ENCODE results near the gene SUMF2.
"Not testable (repeated sequence)": the region's sequence is repeated elsewhere in the genome, so short reads cannot be mapped to it uniquely, and the experiment has no call there.

Gene SUMF2

GRCh38 chr7:56063882-56064625 is at the start of gene SUMF2:
Gene SUMF2 (plus strand): TSS chr7:56064286. CDS start chr7:56064312, 26 bp downstream.
- peak; percentile 88 for DNase-seq (ENCODE audit: low read depth)

GRCh38 chr7:56017015-56017414 is 47.1 kb upstream of the SUMF2 start:
- not testable (repeated sequence) for DNase-seq (ENCODE audit: low read depth)

DNA sequence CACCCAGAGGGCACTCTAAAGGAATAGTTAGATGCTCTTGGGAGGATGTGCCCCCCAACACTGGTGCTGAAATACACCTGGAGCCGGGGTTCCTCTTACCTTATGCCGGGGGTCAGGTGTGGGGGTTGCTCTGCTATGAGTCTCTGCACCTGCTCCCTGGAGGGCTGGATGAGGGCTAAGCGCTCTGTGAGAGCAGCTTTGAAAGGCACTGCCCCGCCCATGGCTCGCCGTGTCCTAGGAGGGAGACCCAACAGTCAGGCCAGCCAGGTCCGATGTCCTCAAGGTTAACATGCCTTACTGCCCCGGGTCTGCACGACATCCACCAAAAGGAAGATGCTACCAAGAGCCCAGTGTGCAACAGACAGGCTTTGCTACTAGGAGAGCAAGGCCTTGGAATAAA is 44.6 kb upstream of the SUMF2 start:
- DNase-seq (ENCODE audit: low read depth), result no peak

DNA sequence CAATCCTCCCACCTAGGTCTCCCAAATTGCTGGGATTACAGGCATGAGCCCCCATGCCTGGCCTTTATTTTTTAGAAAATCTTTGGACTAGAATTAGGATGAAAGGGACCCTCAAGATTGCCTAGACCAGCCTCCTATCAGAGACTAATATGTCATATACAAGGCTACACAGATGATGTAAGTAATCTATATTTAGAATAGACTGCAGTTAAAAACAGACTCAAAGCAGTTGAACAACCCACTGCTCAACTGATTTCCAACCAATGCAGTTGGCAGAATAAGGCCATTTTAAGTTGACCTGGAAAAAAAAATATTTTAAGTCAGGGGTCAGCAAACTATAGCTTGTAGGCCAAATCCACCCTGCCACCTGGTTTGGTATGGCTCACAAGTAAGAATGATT is 40.6 kb upstream of the SUMF2 start:
- DNase-seq (ENCODE audit: low read depth), result no peak

GRCh38 chr7:56026538-56026937 is 37.5 kb upstream of the SUMF2 start:
- DNase-seq (ENCODE audit: low read depth), result no peak

DNA sequence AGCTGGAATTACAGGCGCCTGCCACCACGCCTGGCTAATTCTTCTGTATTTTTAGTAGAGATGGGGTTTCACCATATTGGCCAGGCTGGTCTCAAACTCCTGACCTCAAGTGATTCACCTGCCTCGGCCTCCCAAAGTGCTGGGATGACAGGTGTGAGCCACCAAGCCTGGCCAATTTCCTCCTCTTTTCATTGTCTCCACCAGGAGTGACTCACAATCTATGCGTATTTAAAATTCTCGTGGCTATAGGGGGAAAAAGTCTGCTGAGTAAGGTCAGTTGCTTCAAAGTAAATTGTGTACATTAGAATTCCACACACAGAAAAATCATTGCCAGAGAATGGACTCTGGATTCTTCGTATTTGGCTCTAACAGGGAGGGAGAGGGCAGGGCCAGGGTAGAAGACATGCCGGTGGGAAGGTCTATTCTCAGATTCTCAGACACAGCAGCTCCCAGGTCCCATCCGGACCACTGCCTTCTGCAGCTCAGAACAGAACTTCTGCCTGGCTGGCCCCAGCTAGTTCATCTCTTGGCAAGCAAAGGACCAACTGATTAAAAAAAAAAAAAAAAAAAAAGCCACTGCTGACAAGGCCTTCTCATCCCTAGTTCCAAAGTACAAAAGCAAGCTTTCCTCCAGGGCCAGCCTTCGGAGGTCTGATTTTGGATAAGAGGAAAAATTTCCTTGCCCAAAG is 35.0 kb upstream of the SUMF2 start:
- no peak for DNase-seq (ENCODE audit: low read depth)

- no peak for DNase-seq (ENCODE audit: low read depth)
These were observed 33.7 kb upstream of the SUMF2 start for GRCh38 chr7:56030340-56030739.

- not testable (repeated sequence) for DNase-seq (ENCODE audit: low read depth)
These were observed 32.5 kb upstream of the SUMF2 start for GRCh38 chr7:56031556-56031955.

DNA sequence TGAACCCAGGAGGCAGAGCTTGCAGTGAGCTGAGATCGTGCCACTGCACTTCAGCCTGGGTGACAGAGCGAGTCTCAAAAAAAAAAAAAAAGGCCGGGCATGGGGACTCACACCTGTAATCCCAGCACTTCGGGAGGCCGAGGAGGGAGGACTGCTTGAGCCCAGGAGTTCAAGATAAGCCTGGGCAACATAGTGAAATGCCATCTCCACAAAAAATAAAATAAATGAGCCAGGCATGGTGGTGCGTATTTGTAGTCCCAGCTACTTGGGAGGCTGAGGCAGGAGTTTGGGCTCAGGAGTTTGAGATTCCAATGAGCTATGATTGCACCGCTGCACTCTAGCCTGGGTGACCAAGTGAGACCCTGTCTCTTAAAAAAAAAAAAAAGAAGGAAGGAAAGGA is 31.5 kb upstream of the SUMF2 start:
- DNase-seq (ENCODE audit: low read depth), result not testable (repeated sequence)

- peak; percentile 57 for DNase-seq (ENCODE audit: low read depth)
These were observed 30.2 kb upstream of the SUMF2 start for GRCh38 chr7:56033671-56034432.

DNA sequence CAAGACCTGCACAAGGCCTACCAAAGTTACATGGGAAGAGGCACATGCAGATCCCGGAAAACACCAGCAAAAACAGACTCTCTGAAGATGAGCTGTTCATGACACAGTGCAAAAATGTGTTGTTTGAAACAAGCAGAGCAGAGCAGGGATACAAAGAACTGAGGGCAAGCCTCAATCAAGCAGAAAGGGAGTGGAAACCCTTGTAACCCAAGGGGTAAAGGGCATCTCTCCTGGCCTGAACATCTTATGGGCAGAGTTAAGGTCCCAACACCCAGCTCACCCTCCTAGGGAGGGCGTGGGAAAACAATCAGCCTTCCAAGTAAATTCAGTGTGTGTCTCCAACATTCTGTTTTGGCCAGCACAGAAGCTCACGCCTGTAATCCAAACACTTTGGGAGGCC is 23.4 kb upstream of the SUMF2 start:
- DNase-seq (ENCODE audit: low read depth), result no peak

GRCh38 chr7:56045758-56046157 is 18.3 kb upstream of the SUMF2 start:
- DNase-seq (ENCODE audit: low read depth), result not testable (repeated sequence)

- DNase-seq (ENCODE audit: low read depth), result no peak
These were observed 17.2 kb upstream of the SUMF2 start for GRCh38 chr7:56046721-56047445.

DNA sequence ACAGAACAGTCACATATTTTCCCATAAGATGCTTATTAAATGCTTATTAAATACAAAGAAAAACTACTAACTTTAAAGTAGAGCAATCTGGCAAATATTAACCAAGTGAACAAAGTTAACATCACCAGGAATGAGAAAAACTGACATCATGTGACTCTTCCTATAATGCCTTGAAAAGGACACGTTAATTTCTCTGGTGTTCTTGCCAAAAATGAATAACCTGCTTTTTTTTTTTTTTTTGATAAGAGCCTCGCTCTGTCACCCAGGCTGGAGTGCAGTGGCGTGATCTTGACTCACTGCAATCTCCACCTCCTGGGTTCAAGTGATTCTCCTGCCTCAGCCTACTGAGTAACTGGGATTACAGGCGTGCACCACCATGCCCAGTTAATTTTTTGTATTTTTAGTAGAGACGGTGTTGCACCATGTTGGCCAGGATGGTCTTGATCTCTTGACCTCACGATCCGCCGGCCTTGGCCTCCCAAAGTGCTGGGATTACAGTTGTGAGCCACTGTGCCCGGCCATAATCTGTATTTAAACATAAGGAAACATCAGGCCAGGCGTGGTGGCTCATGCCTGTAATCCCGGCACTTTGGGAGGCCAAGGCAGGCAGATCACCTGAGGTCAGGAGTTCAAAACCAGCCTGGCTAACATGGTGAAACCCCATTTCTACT is 16.5 kb upstream of the SUMF2 start:
- not testable (repeated sequence) for DNase-seq (ENCODE audit: low read depth)

DNA sequence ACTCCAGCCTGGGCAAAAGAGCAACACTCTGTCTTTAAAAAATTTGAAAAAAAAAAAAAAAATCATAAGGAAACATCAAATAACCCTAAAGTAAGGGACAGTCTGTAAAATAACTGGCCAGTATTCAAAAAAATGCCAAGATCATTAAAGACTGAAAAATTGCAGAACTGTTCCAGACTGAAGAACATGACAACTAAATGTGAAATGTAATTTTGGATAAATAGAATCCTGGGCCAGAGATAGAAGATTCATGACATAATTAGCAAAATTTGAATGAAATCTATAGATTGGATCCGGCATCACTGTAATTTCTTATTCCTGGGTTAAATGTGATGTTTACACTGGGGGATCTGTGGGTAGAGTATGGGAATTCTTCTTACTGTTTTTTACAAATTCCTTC is 15.8 kb upstream of the SUMF2 start:
- DNase-seq (ENCODE audit: low read depth), result no peak

DNA sequence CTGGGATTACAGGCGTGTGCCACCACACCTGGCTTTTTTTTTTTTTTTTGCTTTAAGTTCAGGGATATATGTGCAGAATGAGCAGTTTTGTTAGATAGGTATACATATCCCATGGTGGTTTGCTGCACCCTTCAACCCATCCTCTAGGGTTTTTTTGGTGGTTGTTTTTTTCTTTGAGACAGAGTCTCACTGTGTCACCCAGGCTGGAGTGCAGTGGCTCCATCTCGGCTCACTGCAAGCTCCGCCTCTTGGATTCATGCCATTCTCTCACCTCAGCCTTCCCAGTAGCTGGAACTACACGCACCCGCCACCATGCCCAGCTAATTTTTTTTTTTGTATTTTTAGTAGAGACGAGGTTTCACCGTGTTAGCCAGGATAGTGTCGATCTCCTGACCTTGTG is 15.3 kb upstream of the SUMF2 start:
- not testable (repeated sequence) for DNase-seq (ENCODE audit: low read depth)

DNA sequence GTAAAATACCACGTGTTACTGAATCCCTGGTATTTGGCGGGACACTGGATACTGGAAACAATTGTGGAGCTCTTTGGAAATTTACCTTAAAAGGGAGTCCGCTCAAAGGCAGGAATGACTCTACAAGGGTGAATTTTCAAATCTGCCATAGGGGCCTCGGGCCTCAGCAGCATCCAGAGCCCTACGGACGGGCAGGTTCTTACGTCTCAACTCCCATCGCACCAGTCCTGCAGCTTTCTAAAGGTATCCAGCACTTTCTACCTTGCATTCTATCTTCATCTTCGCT is 13.1 kb upstream of the SUMF2 start:
- DNase-seq (ENCODE audit: low read depth), result no peak

DNA sequence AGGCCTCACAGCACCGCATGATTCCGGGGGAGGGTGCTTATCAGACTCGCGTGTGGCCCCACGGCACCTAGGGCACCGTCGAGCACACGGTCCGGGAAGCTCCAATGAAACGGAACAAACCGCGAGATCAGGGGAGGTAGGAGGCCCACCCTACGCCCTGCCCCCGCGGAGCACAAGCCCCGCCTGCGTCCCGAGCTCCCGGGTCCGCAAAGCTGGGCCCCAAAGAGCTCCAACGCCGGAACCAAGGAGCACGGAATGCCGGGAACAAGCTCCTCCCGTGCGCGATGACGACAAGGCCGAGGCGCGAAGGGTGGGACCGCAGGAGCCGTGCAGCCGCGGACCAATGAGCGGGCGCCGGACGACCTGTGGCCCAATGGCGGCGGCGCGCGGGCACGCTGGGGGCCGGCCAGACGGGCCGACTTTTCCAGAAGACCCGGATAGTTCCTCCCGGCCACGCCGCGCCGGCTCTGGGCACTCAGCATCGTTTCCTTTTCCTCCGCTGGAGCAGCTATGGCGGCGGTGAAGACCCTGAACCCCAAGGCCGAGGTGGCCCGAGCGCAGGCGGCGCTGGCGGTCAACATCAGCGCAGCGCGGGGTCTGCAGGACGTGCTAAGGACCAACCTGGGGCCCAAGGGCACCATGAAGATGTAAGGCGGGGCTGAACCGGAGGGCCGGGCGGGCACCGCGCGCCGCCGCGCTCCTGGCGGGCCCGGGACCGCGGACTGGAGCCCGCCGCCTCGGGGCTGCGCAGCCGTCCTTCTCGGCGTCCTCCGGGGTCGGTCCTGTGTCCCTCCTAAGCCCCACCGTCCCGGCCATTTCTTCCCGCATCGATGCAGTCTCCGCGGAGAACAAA is 12.5 kb upstream of the SUMF2 start, which contains the start of the genes CCT6A and PSPH:
TSS of gene CCT6A (plus strand) at position 427 of the 853 bp plus-strand sequence. CDS start at position 511, 84 bp downstream.
TSS of gene PSPH (minus strand) at position 106 of the 853 bp plus-strand sequence. CDS start 30,232 bp downstream, outside the sequence.
- DNase-seq (ENCODE audit: low read depth), result peak; percentile 89

GRCh38 chr7:56053379-56053778 is 10.7 kb upstream of the SUMF2 start:
- DNase-seq (ENCODE audit: low read depth), result no peak

DNA sequence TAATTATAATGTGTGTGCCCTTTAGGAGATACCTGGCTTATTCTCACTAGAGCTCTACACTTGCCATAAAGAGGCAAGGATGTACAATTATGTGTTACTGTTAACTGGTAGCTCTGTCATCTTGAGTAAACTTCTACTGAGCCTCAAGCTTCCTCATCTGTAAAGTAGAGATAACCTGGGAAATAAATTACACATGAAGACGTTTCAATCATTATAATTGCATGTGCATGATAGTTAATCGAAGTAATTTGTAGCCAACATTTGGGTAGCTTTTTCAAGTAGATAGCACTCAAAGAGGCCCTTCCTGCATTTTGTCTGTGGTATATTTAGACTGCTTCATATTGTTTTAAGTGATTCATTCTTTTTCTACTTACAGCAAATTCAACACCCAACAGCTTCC is 10.1 kb upstream of the SUMF2 start:
- DNase-seq (ENCODE audit: low read depth), result no peak

DNA sequence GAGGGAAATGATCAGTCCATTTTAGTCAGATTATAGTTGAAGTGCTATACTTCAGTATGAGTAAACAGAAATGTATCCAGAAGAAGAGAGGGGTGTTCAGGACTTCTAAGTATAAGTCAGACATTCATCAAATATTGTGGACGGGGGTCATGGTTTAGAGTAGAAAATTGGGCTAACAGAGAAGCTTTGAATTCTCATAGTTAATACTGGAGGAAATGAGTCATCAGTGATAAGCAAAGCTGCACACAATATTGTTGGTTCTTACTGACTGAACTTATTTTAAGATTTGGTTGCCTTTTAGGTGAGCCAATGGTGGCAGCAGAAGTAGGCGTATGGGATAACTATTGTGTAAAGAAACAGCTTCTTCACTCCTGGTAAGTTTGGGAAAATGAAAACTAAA is 1.7 kb upstream of the SUMF2 start:
- DNase-seq (ENCODE audit: low read depth), result no peak

Measured in stimulated activated CD8-positive, alpha-beta memory T cell treated with anti-CD3 and anti-CD28 coated beads, Interleukin-12 subunit alpha, Interleukin-12 subunit beta, amount 100 ng/mL, for 4 hours (primary cell).